ENCODE measurements around the gene SNORC. TPM values are rescaled to one million over a fixed set of nuclear protein-coding genes. Genes with fewer than 3 reads are reported as not detected.

The SNORC gene
- polyA plus RNA-seq, 3 donors, result 0.61 TPM; not detected in 2

DNA sequence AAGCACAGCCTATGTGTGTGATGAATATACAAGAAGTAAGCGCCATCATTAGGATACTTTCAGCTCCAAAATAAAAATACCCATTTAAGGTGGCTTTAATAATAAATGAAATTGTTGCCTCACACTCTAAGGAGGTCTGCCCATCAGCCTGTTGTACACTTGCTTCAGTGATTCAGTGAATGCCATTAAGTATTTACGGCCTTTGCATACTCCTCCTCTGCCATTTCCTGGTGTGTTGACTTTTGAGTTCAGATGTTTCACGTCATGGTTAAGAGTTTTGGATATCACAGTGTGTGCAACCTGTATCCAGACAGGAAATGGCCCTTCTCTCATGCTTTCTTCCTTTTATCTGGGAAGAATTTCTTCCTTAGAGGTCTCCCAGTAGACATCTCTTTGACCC is 38.6 kb upstream of the SNORC start:
- H3K9me3 Mint-ChIP-seq, result no peaks in the 10 kb centered on the region
- Histone ChIP-seq H2AFZ (ENCODE audit: insufficient read depth, low read depth, low read length, poor library complexity, severe bottlenecking) (no peak overlapping the region), H3K4me1 (ENCODE audit: control insufficient read depth in 1 of 2, insufficient read depth in 2 of 2, low read length in 2 of 2) (no peaks in the 10 kb centered on the region), H3K4me3 (replicated peaks in 1 of 3; ENCODE audit: low read depth in 2 of 3, low read length in 3 of 3) (no peak overlapping the region), H3K36me3 (replicated peaks in 1 of 2; ENCODE audit: control insufficient read depth in 1 of 2, insufficient read depth in 2 of 2, low read length in 2 of 2) (peaks cover 71 to 91% of the 10 kb centered on the region in 2 donors), H4K20me1 (ENCODE audit: insufficient read depth, low read length) (peaks cover 31% of the 10 kb centered on the region), H3K9ac (ENCODE audit: insufficient read depth, low read length, poor library complexity, severe bottlenecking) (no peak overlapping the region), H3K4me2 (replicated peaks; ENCODE audit: extremely low read depth, low read length, poor library complexity, severe bottlenecking) (no peak overlapping the region), H3K79me2 (ENCODE audit: insufficient read depth, low read length) (peaks cover 5% of the 10 kb centered on the region), H3K27ac (ENCODE audit: low read depth in 1 of 2, low read length in 2 of 2) (no peak overlapping the region), H3K9me3 (replicated peaks in 1 of 2; ENCODE audit: control insufficient read depth in 1 of 2, insufficient read depth in 1 of 2, low read length in 2 of 2) (no peaks in the 10 kb centered on the region), H3K27me3 (ENCODE audit: control insufficient read depth in 2 of 2, insufficient read depth in 2 of 2, low read length in 2 of 2) (no peaks in the 10 kb centered on the region)
- no peaks in the 10 kb centered on the region for H3K4me1 Mint-ChIP-seq
- intact Hi-C loops (cut with micrococcal nuclease), result loop anchor here in 1 of 2 donors (10.0 kb wide), 1 partner anchor 423 kb away; the partner anchor contains the start of gene ATG16L1
- H3K4me3 Mint-ChIP-seq, result no peak overlapping the region
- TF ChIP-seq, protein P1, sequence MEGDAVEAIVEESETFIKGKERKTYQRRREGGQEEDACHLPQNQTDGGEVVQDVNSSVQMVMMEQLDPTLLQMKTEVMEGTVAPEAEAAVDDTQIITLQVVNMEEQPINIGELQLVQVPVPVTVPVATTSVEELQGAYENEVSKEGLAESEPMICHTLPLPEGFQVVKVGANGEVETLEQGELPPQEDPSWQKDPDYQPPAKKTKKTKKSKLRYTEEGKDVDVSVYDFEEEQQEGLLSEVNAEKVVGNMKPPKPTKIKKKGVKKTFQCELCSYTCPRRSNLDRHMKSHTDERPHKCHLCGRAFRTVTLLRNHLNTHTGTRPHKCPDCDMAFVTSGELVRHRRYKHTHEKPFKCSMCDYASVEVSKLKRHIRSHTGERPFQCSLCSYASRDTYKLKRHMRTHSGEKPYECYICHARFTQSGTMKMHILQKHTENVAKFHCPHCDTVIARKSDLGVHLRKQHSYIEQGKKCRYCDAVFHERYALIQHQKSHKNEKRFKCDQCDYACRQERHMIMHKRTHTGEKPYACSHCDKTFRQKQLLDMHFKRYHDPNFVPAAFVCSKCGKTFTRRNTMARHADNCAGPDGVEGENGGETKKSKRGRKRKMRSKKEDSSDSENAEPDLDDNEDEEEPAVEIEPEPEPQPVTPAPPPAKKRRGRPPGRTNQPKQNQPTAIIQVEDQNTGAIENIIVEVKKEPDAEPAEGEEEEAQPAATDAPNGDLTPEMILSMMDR (IDR thresholded peaks at IDR 0.05), result no peak
- no CpG with 5 or more reads among the region's 3 CpGs for WGBS (ENCODE audit: insufficient coverage)
- no peak overlapping the region for H3K27ac Mint-ChIP-seq
- H3K27me3 Mint-ChIP-seq (ENCODE audit: low read depth in 3 of 3), result no peaks in the 10 kb centered on the region
- H3K36me3 Mint-ChIP-seq, result peaks cover 78 to 85% of the 10 kb centered on the region in 2 donors
- DNase-seq, result no peak

DNA sequence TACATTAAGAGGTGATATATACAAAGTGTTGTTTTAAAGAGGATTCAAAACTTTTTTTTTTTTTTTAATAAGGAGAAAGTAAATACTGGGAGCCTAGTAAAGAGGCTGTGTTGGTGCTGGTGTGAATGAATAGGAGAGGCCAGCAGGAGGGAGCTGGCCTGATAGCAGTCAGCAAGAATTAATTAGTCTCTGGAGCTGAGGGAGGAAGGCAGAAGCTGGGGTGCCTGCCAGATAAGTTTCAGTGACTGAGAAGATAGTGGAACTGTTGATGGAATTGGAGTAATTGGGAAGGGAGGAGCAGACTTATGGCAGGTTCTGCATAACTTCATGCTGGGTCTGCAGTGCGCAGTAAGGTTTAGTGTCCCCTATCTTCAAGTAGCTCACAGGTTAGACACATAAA is 36.2 kb upstream of the SNORC start:
- no peak overlapping the region for H3K27ac ChIP-seq (ENCODE audit: low read depth in 1 of 2, low read length in 2 of 2)
- H3K79me2 ChIP-seq (ENCODE audit: insufficient read depth, low read length), result peaks cover 13% of the 10 kb centered on the region
- peak overlapping the region in 2 of 7 donors; percentile 23 to 51 for H3K27ac Mint-ChIP-seq
- H3K4me1 Mint-ChIP-seq, result peaks cover 21% of the 10 kb centered on the region
- no peaks in the 10 kb centered on the region for H3K9me3 Mint-ChIP-seq
- TF ChIP-seq, protein P1 (IDR thresholded peaks at IDR 0.05), result no peak
- intact Hi-C loops (cut with micrococcal nuclease), result loop anchor here in 1 of 2 donors (10.0 kb wide), 1 partner anchor 421 kb away; the partner anchor contains the start of gene ATG16L1
- H3K27me3 ChIP-seq (ENCODE audit: control insufficient read depth in 2 of 2, insufficient read depth in 2 of 2, low read length in 2 of 2), result no peaks in the 10 kb centered on the region
- no peak for DNase-seq
- no peak overlapping the region for H3K9ac ChIP-seq (ENCODE audit: insufficient read depth, low read length, poor library complexity, severe bottlenecking)
- H3K4me1 ChIP-seq (ENCODE audit: control insufficient read depth in 1 of 2, insufficient read depth in 2 of 2, low read length in 2 of 2), result peaks cover 14 to 16% of the 10 kb centered on the region in 2 donors
- H2AFZ ChIP-seq (ENCODE audit: insufficient read depth, low read depth, low read length, poor library complexity, severe bottlenecking), result no peak overlapping the region
- peaks cover 72 to 82% of the 10 kb centered on the region in 2 donors for H3K36me3 ChIP-seq (replicated peaks in 1 of 2; ENCODE audit: control insufficient read depth in 1 of 2, insufficient read depth in 2 of 2, low read length in 2 of 2)
- H3K4me3 ChIP-seq (replicated peaks in 1 of 3; ENCODE audit: low read depth in 2 of 3, low read length in 3 of 3), result no peak overlapping the region
- peaks cover 43% of the 10 kb centered on the region for H4K20me1 ChIP-seq (ENCODE audit: insufficient read depth, low read length)
- H3K4me2 ChIP-seq (replicated peaks; ENCODE audit: extremely low read depth, low read length, poor library complexity, severe bottlenecking), result no peak overlapping the region
- whole genome bisulfite sequencing (ENCODE audit: insufficient coverage), result 100% methylated on average over 1 of the region's 1 CpG
- peaks cover 76 to 88% of the 10 kb centered on the region in 2 donors for H3K36me3 Mint-ChIP-seq
- no peak overlapping the region for H3K4me3 Mint-ChIP-seq
- H3K9me3 ChIP-seq (replicated peaks in 1 of 2; ENCODE audit: control insufficient read depth in 1 of 2, insufficient read depth in 1 of 2, low read length in 2 of 2), result no peaks in the 10 kb centered on the region
- no peaks in the 10 kb centered on the region for H3K27me3 Mint-ChIP-seq (ENCODE audit: low read depth in 3 of 3)

All from CD14-positive monocyte (primary cell).